ENCODE measurements around the gene UCK1.

The UCK1 gene

DNA sequence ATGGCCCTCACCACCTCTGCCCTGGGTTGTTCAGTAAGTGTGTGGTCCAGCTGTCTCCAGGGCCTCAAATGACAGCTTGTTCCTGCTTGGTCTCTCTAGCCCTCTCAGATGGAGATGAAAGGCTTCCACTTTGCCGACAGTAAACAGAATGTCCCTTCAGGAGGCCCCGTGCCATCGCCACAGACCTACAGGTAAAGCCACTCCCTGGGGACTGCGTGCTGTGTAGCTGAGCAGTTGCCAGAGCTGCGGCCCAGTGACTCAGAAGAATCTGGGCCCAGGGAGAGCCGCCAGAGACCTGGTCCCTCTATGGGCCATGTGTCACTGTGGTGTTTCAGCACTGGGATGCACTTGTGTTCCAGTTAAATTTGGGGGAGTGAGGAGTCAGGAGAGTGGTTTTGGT is 39.0 kb downstream of the UCK1 start:
- no peak for DNase-seq

DNA sequence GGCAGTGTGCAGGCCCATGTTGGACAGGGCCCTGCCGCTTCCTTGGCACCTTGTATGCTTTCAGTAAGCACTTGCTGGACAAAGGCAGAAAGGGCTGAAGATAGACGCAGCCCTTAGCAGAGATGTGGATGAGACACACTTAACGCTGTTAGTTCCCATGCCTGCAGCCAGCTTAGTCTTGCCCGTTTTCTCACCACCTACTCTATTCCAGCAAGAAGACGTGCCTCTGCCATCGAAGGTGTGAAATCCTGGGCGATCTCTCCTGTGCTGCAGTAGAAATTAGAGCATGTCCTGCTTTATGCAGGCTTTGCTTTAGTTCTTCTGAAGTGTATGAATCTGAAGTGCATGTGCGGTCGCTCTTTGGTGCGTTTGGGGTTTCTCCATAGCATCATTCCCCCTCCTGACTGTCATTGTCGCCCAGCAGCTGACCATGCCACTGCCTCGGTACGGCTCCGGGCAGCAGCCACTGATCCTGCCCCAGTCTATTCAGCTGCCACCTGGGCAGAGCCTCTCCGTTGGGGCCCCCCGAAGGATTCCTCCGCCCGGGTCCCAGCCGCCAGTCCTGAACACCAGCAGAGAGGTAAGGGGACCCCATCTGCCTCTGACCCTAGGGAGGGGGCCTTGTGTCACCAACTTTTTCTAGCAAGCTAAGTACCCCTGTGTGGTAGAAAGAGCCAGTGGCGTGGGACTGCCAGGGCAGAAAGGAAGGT is 39.9 kb downstream of the UCK1 start:
- DNase-seq = no peak

DNA sequence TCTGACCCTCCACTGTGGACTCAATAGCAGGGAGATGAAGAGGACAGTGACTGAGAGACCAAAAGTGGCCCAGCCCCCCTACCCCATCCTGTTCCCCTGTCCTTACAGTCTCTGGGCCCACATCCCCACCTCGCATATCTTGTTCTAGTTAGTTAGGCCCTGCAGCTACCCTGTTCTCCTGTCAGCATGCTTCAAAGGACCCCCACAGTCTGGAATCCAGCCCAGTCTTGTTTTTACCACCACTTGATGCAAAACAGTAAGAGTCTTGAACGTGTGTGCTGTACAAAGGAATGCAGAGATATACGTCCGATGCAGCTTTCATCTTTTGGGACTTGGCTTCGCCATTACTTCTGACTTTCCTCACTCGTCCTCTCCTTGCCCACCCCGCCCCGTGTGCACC is 40.5 kb downstream of the UCK1 start:
- DNase-seq = no peak

DNA sequence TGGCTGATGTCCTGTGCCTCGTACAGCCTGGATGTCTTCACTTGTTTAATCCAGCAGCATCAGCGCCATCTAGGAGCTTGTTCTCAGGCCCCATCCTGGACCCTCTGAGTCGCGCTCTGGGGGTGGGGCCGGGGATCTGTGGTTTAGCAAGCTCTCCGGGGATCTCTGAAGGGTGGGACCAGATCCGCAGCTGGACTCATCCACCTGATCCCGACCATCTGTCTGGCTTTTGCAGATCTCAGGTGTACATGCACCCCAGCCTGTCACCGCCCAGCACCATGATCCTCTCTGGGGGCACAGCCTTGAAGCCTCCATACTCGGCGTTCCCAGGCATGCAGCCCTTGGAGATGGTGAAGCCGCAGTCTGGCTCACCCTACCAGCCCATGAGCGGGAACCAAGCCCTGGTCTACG is 43.4 kb downstream of the UCK1 start:
- no peak for DNase-seq

DNA sequence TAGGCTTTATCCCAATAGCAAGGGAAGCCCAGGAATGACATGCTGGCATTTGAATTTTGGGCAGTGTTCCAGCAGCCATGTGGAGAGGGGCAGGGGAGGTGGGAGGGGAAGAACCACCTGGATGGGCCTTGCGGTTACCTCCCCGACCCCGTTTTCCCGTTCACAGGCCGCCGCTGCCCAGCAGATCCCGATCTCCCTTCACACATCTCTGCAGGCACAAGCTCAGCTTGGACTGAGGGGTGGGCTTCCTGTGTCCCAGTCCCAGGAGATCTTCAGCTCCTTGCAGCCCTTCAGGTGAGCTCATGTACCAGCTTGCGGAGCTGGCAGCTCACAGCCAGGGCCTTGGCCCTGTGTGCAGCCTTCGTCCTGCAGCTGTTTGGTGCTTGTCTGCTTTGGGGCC is 44.1 kb downstream of the UCK1 start:
- DNase-seq = no peak

DNA sequence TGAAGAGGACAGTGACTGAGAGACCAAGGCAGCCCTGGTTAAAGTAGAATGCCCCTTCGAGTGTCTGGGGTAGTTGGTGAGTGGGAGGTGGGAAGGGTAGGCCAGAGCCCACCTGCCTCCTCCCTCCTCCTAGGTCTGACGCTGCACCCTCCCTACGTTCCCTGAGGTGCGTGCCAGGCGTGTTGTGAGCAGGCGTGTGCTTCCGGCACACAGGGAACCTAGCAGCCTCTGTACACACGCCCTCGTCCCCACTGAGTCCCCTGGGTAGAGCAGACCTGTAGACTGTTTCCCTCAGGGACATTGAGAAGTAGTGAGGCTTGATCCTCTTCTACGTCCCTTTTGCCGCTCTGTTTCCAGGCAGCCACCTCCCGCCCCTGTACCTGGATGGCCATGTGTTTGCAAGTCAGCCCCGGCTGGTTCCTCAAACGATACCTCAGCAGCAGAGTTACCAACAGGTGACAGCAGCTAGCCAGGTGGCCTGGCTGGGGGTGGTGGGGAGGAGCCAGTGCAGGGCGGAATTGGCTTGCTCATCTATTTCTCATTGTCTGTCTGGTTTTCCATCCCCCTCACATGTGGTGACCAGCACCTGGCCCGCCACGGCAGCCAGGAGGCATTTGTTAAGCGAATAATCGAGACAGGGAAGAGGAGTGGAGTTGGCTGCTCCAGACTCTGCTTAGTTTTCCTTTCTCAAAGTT is 45.2 kb downstream of the UCK1 start:
- no peak for DNase-seq

DNA sequence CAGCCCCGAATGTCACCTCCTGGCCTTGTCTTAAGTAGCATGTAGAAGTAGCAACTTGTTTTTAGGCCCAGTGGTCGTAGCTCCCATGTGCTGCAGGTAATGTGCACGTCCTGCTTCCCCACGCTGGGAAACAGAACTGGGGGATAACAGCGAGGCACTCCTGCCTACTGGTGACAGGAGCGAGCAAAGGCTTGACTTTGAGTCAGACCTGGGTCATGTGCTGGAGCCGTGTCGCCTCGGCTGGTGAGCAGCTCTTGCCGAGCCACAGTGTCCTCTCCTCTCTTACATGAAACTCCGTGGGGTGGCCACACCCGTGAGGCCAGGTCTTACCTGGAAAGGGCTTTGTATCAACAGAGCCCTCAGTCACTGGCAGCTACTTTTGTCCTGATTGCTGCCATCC is 45.9 kb downstream of the UCK1 start:
- DNase-seq = no peak

DNA sequence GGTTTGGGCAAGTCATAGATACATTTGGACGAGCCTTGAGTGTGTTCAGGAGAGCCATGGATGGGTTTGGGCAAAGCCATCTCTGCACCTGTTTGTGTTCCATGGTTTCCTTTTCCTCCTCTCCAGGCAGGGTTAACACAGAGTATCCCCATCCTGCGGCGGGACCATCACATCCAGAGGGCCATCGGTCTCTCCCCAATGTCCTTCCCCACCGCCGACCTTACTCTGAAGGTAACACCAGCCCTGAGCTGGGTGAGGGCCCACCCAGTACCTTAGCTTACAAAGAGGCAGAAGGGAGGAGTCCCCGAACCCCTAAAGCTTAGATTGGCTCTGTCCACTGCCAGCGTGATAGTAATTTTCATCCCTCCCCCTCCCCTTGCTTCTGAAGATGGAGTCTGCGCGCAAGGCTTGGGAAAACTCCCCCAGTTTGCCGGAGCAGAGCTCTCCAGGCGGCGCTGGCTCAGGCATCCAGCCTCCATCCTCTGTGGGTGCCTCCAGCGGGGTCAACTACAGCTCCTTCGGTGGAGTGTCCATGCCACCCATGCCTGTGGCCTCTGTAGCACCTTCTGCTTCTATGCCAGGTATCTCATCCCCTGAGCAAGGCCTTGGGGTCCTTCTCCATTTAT is 46.4 kb downstream of the UCK1 start:
- DNase-seq = no peak

DNA sequence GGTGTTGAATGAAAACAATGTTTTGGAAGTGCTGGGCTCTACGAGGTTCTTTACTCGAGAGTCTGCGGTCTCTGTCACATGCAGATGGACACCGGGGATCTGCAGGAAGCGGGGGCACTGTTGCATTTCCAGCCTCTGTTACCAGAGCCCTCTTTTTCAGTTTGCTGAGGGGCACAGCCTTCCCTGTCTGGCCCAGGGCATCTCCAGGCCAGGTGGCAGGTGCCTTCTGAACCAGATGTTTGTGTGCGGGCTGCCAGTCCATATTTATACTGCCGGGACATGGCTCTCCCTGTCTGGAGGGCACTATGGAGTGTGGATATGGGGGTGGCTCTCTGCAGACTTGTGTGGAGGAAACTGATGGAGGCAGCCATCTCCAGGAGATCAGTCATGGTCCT is 47.0 kb downstream of the UCK1 start:
- DNase-seq = no peak

DNA sequence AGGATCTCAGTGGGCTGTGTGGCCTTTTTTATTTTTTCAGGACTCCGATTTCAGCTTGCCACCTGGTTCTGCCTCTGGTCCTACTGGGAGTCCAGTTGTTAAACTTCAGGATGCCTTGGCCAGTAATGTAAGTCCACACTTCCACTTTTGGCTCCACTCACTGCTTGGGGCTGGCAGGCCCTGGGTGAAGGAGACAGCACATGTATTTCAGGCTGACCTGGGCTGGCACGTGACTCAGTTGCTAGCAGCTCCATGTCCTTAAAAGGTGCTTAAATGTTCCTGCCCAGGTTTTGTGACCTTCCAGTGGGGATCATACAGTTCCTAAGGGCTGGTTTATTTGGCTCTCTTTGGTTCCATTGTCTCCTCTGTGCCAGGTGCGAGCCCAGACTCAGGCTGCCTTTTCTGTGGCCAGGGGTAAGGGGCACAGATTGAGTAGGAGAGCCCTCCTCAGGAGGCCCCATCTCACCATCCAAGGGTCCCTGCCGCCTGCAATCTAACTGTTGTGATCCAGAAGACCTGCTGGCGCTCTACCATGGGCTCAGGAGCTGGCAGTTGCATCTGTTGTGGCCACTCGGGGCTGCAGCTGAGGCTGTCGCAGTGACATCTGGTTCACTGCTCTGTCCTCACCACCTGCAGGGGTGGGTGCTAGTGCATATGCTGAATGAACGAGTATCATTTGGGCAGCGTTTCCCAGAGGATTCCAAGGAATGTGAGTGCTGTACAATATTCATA is 47.6 kb downstream of the UCK1 start:
- no peak for DNase-seq

DNA sequence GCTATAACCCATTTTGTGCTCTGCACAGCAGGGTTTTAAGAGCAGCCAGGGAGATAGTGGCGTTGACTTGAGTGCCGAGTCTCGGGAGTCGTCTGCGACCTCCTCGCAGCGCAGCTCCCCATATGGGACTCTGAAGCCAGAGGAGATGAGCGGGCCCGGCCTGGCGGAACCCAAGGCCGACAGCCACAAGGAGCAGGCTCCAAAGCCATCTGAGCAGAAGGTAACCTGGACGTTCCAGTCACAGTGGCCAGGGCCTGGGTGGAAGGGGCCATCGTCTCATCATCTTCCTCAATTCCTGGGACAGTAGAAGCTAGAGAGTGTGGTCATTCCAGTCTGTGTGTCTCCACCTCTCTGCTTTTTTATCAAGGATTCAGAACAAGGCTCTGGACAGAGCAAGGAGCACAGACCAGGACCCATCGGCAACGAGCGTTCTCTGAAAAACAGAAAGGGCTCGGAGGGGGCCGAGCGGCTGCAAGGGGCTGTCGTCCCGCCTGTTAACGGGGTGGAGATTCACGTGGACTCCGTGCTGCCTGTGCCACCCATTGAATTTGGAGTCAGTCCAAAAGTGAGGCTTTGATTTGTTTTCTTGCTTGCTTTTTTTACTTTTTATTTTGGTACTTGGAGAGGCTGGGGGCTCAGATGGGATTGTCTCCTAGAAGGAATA is 48.6 kb downstream of the UCK1 start:
- no peak for DNase-seq

DNA sequence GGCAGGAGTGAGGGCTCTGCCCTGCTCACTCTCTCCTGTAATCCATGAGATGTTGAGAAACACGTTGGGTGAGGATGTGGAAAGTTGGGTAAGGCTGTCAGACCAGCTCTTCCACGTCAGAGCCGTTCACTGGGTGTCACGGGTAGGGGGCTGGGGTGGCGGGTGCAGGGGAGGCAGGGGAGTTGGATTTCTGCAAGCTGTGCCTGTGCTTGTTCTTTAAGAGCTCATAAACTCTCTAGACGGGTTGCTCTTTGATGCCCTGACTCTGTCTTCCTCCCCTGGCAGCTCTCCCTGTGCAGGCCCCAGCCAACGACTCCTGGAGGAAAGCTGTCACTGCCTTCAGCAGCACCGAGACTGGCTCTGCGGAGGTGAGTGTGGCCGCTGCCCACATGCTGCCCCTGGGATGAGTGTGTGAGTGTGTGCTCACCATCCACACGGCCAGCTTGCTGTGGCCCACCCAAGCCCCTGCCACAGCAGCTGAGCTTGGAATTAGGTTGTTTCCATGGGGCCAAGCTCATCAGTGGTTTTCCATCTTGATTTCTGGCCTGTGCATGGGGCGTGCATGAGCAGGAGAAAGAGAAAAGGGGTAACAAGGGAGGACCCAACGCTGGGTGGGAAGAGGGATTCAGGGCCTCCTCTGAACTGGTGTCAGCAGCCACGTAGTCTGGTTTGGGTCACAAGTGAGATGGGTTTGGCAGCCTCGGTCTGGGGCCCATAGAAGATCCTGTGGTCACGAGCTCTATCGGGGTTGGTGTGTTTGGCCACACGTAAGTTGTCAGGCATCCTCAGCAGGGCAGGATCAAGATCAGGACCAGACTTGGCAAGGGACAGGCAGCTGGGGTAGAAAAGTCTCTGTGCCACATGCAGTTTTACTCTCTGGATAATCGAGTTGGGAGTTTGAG is 49.4 kb downstream of the UCK1 start:
- DNase-seq = no peak

DNA sequence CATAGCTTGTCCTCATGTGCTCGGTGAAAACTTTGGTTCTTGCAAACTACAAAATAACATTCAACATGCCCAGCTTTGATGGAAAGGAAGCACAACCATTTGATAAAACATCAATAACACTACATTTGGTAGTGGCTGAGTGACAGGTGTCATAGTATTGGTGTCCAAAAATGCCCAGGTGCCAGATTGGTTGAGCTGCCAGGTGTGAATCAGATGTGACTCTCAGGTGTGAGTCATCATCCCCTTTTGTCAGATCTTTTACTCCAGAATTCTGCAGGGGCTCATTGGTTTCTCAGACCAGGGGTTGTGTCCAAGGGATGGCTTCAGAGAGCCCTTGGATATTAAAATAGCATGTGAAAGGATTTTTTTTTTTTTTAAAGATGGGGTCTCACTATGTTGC is 50.8 kb downstream of the UCK1 start:
- no peak for DNase-seq

DNA sequence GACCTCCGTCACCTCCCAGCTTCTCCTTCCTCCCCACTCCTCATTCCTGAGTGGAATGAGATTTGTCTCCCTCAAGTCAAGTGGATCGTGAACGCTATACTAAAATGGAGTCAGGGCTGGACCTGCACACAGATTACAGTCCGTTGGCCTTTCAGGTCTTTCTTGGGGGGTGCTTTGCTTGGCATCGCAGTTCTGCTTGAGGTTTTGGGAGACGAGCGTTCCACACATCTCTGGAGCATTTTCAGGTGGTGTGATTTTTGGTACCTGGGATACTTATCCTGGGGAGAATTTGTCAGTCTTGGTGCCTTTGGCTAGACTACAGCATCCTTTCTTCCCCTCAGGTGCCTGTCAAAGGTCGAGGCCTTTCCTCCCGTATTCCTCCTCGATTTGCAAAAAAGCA is 52.2 kb downstream of the UCK1 start:
- DNase-seq = no peak

DNA sequence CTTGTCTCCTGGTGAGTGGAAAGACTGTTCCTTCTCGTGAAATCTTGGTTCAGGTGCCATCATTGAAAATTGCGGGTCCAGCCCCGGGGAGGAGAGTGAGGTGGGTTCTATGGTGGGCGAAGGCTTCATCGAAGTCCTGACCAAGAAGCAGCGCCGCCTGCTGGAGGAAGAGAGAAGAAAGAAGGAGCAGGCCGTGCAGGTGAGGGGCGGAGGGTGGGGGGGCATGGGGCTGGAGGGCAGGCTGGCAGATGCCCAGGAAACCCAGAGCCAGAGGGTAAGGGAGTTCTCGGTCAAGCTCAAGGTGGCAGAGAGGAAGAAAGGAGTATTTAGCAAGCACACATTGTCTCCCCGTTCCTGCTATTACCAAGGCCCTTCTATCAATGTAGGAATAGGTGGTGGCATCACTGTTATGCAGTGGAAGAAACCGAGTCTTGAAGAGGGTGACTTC is 52.6 kb downstream of the UCK1 start:
- DNase-seq = peak; percentile 53

DNA sequence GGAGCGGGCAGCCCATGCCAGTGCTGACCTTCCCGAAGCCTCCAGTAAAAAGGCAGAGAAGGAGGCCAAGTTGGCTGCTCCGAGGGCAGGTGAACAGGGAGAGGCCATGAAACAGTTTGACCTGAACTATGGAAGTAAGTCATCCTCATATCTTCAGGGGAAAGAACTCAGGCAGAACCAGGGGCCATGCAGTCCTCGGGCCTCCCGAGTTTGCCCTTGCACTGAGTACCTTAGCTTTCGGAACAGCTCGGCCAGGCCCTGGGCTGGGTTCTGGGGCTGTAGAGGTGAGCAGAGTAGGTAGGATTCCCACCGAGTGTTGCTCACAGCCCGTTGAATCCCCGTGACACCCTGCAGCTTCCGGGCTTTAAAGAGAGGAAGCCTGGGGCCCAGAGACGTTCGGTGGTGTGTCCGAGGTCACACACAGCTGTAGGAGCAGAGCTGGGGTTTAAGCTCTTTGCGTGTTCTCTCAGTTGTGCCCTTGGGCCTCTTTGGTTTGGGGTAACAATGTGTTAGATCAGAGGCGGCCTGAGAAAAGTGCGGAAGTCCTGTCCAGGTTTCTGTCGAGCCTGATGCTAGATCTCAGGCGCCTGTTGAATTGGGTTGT is 53.1 kb downstream of the UCK1 start:
- DNase-seq = no peak

DNA sequence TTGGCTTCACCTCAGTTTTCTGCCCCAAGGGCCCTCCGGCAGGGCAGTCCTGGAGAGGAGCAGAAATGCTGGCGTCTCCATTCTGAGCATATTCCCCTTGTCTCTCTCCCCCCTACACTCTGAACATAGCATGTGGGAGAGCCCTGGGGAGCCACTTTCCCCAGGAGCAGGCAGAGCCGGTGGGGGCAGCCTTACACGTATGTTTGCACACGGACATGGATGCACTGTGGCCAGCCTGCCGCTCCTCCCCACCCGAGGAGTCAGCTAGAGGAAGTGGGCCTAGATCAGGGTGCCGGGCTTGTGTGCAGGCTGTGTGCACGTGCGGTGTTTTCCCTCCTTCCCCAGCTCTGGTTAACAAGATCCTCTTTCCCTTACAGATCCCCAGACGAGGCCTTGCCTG is 53.7 kb downstream of the UCK1 start:
- no peak for DNase-seq

DNA sequence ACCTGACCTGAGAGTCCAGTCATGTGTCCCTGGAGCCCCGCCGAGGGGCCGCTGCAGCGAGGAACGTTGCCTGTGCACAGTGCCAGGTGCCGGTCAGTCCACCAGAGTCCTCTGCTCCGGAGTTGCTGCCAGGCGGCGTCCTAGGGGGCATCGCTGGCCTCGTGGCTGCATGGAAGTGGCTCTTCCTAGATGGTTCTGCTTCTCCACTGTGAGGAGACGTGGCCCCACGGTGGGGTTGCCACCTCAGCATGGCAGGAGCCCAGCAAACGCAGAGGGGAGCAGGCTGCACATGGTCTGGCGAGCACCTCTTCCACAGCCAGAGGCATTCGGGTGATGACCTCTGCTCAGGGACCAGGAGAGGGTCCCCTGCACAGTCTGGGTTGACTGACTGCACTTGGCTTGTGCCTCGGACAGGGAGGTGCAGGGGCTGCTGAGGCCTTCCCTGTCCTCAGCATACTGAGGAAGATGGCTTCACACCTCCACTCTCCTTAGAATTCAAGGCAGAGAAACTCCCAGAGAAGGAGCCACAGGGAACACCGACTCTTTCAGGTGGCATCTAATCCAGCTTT is 54.2 kb downstream of the UCK1 start:
- no peak for DNase-seq

DNA sequence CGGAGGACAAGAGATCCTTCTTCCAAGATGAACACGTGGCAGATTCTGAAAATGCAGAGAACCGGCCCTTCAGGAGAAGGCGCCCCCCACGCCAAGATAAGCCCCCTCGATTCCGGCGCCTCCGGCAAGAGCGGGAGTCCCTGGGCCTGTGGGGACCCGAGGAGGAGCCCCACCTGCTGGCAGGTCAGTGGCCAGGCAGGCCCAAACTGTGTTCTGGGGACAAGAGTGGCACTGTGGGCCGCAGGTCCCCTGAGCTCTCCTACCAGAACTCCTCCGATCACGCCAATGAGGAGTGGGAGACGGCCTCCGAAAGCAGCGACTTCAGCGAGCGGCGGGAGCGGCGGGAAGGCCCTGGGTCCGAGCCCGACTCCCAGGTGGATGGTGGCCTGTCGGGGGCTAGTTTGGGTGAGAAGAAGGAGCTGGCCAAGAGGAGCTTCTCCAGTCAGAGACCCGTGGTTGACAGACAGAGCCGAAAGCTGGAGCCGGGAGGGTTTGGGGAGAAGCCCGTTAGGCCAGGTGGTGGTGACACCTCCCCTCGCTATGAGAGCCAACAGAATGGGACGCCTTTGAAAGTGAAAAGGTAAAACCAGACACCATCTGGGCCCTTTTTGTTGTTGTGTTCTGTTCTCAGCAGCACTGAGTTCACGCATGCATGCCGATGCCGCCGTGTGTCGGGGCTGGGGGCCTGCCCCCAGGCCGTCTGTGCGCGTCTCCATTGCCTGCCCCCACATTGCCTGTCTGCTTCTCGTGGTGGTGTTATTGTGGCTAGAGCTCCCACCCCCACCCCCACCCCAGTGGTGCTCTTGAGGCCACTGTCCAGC is 54.9 kb downstream of the UCK1 start:
- DNase-seq = peak; percentile 21
